ENCODE results near the gene HYCC1.
A peak's percentile ranks its signal among the peaks of the same experiment; 100 is the strongest.

The HYCC1 gene

GRCh38 chr7:23016345-23017253 lies 2.7 kb upstream of the HYCC1 start:
- DNase-seq: no peak

- no peak for DNase-seq
These were observed 751 bp upstream of the HYCC1 start for GRCh38 chr7:23014681-23015080.

GRCh38 chr7:23012908-23013714 lies 819 bp downstream of the HYCC1 start:
- peak in 1 of 2 donors; percentile 4 for DNase-seq

GRCh38 chr7:23012186-23012585 lies 1.7 kb downstream of the HYCC1 start:
- DNase-seq: no peak

- DNase-seq: no peak
These were observed 2.6 kb downstream of the HYCC1 start for GRCh38 chr7:23011222-23011924.

GRCh38 chr7:23009303-23009702 lies 4.6 kb downstream of the HYCC1 start:
- DNase-seq: no peak

GRCh38 chr7:23004247-23004520 lies 9.7 kb downstream of the HYCC1 start:
- no peak for DNase-seq

GRCh38 chr7:23003505-23004246 lies 10.3 kb downstream of the HYCC1 start:
- no peak for DNase-seq

- no peak for DNase-seq
These were observed 11.2 kb downstream of the HYCC1 start for GRCh38 chr7:23002698-23003097.

GRCh38 chr7:23001610-23002009 lies 12.3 kb downstream of the HYCC1 start:
- no peak for DNase-seq

GRCh38 chr7:23000597-23001360 lies 13.2 kb downstream of the HYCC1 start:
- DNase-seq: no peak

GRCh38 chr7:22998519-22998896 lies 15.4 kb downstream of the HYCC1 start:
- no peak for DNase-seq

GRCh38 chr7:22997871-22998518 lies 15.9 kb downstream of the HYCC1 start:
- no peak for DNase-seq

- DNase-seq: no peak
These were observed 17.5 kb downstream of the HYCC1 start for GRCh38 chr7:22996470-22996869.

GRCh38 chr7:22995011-22995410 lies 18.9 kb downstream of the HYCC1 start:
- no peak for DNase-seq

- DNase-seq: no peak
These were observed 20.8 kb downstream of the HYCC1 start for GRCh38 chr7:22992874-22993840.

- no peak for DNase-seq
These were observed 23.4 kb downstream of the HYCC1 start for GRCh38 chr7:22990588-22990949.

- DNase-seq: no peak
These were observed 24.0 kb downstream of the HYCC1 start for GRCh38 chr7:22989643-22990587.

- DNase-seq: no peak
These were observed 28.5 kb downstream of the HYCC1 start for GRCh38 chr7:22985436-22985835.

All from CD4-positive, alpha-beta T cell treated with Interleukin-1 beta for 1 hour (primary cell).